Gastroesophageal sphincter (tissue), 3 donors: ENCODE results near the gene TNS1.
"Not testable (repeated sequence)": the region's sequence is repeated elsewhere in the genome, so short reads cannot be mapped to it uniquely, and the experiment has no call there.

Source experiments
- CTCF ChIP-seq, 4 experiments: fragments of 200-600 bp in 2 of 4; fragments of 450-650 bp in 2 of 4; sonication (generic) in 1 of 4; IDR thresholded peaks; one replicate each; pipeline ENCODE4 v1.5.1; 2017 to 2019; ENCODE audit warnings: antibody characterized with exemption in 4 of 4, mild to moderate bottlenecking in 2 of 4, moderate library complexity in 2 of 4
- POLR2AphosphoS5 ChIP-seq: sonication (generic); formaldehyde crosslinking; IDR thresholded peaks from one replicate; pipeline ENCODE4 v1.6.1; 2017; ENCODE audit warnings: antibody characterized with exemption

- not testable (repeated sequence) for TF ChIP-seq CTCF (IDR thresholded peaks at IDR 0.05); POLR2AphosphoS5
These were observed 193.8 kb downstream of the TNS1 start for GRCh38 chr2:217808967-217809366.
